HepG2 (cell line): Measurements from ENCODE around the gene PGM3.

Experiments
- HMGA1 ChIP-seq: sonication (generic); formaldehyde crosslinking; conservative IDR thresholded peaks from 2 replicates; pipeline ENCODE4 v1.4.0; 2020; ENCODE audit warnings: missing genetic modification reagents
- KDM1A ChIP-seq: IDR thresholded peaks from 2 replicates; pipeline ENCODE4 v1.6.1; 2016; ENCODE audit warnings: missing compliant biosample characterization
- PHF8 ChIP-seq: sonication (generic); formaldehyde crosslinking; IDR thresholded peaks from 2 replicates; pipeline ENCODE4 v1.5.0; 2020; ENCODE audit warnings: missing genetic modification reagents
- RAD21 ChIP-seq: fragments of 450-650 bp; formaldehyde crosslinking; IDR thresholded peaks from 2 replicates; pipeline ENCODE4 v1.5.0; 2020; ENCODE audit warnings: mild to moderate bottlenecking
- SNAPC2 ChIP-seq: sonication (generic); formaldehyde crosslinking; IDR thresholded peaks from 2 replicates; pipeline ENCODE4 v1.8.1; 2022; ENCODE audit warnings: mild to moderate bottlenecking, missing genetic modification reagents
- ZFP36L1 ChIP-seq: sonication (generic); formaldehyde crosslinking; IDR thresholded peaks from 2 replicates; pipeline ENCODE4 v1.8.0; 2022; ENCODE audit warnings: mild to moderate bottlenecking, missing genetic modification reagents, moderate library complexity
- TF ChIP-seq, protein P1 (sequence below): sonication (generic); formaldehyde crosslinking; IDR thresholded peaks from 2 replicates; pipeline ENCODE4 v1.5.0; 2020; ENCODE audit warnings: mild to moderate bottlenecking, missing genetic modification reagents, moderate library complexity

DNA sequence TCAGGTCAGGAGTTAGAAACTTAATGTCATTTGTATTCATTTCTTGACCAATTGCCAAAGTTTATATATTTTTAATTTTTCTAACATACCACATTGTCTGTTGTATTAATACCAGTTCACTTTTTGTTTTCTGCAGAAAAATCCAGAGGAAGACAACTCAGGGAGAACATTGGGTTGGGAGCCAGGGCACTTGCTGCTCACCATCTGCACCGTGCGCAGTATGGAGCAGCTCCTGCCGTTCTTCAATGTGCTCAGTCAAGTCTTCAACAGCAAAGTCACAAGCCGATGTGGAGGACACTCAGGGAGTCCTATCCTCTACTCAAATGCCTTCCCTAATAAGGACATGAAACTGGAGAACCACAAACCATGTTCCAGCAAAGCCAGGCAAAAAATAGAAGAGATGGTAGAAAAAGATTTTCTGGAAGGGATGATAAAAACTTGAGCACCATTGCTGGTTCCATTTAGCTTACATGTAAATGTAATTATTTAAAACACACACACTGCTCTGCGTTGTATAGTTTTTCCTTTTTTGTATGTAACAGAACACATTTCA lies 25.3 kb downstream of the PGM3 start:
- TF ChIP-seq, protein P1, sequence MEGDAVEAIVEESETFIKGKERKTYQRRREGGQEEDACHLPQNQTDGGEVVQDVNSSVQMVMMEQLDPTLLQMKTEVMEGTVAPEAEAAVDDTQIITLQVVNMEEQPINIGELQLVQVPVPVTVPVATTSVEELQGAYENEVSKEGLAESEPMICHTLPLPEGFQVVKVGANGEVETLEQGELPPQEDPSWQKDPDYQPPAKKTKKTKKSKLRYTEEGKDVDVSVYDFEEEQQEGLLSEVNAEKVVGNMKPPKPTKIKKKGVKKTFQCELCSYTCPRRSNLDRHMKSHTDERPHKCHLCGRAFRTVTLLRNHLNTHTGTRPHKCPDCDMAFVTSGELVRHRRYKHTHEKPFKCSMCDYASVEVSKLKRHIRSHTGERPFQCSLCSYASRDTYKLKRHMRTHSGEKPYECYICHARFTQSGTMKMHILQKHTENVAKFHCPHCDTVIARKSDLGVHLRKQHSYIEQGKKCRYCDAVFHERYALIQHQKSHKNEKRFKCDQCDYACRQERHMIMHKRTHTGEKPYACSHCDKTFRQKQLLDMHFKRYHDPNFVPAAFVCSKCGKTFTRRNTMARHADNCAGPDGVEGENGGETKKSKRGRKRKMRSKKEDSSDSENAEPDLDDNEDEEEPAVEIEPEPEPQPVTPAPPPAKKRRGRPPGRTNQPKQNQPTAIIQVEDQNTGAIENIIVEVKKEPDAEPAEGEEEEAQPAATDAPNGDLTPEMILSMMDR (CRISPR knock-in tag): no peak
- TF ChIP-seq KDM1A (CRISPR knock-in tag) (no peak), SNAPC2 (CRISPR knock-in tag) (no peak), RAD21 (CRISPR knock-in tag) (no peak), HMGA1 (CRISPR knock-in tag) (no peak), PHF8 (CRISPR knock-in tag) (no peak), ZFP36L1 (CRISPR knock-in tag) (no peak)
